HFFc6 (cell line): ENCODE data around the gene IFT122. TPM values are rescaled to one million over a fixed set of nuclear protein-coding genes. Genes with fewer than 3 reads are reported as not detected.

Experiments used
- DNase-seq: peaks from one replicate; pipeline ENCODE4 v3.0.0-alpha.2; 2018
- H3K27ac Mint-ChIP-seq: 2 replicates; pipeline ENCODE4 v1.8.0; 2020; ENCODE audit warnings: mild to moderate bottlenecking, mixed read lengths
- H3K27me3 Mint-ChIP-seq: 2 replicates; pipeline ENCODE4 v1.8.0; 2021; ENCODE audit warnings: mild to moderate bottlenecking, moderate library complexity, mixed read lengths; ENCODE audit not compliant: insufficient read depth
- H3K36me3 Mint-ChIP-seq: 2 replicates; pipeline ENCODE4 v1.8.0; 2021; ENCODE audit warnings: low read depth, mixed read lengths
- H3K4me1 Mint-ChIP-seq: 2 replicates; pipeline ENCODE4 v1.8.0; 2020; ENCODE audit warnings: low read depth, mixed read lengths
- H3K4me3 Mint-ChIP-seq: 2 replicates; pipeline ENCODE4 v1.8.0; 2020; ENCODE audit warnings: mild to moderate bottlenecking, moderate library complexity, mixed read lengths
- H3K9me3 Mint-ChIP-seq: 2 replicates; pipeline ENCODE4 v1.8.0; 2020; ENCODE audit warnings: mild to moderate bottlenecking, mixed read lengths
- total RNA-seq, 6 experiments: library from RNA; stranded (reverse); fragmentation: NEBNext Ultra II Directional; extraction: Animal tissue kit (Norgen Biotek cat#: 25700); gene quantifications; 2 replicates in 1 of 6; 3 replicates in 5 of 6; pipeline ENCODE4 v1.2.3, GENCODE V29; 2021
- TF ChIP-seq, protein P1 (sequence below): fragments of 200-600 bp; sonication (generic); IDR thresholded peaks from 2 replicates; pipeline ENCODE4 v1.5.0; 2021; ENCODE audit warnings: antibody characterized with exemption, mild to moderate bottlenecking

IFT122 gene
- total RNA-seq, 6 experiments from 2014 or later = 12.2 to 18.8 (median 18.2) TPM

DNA sequence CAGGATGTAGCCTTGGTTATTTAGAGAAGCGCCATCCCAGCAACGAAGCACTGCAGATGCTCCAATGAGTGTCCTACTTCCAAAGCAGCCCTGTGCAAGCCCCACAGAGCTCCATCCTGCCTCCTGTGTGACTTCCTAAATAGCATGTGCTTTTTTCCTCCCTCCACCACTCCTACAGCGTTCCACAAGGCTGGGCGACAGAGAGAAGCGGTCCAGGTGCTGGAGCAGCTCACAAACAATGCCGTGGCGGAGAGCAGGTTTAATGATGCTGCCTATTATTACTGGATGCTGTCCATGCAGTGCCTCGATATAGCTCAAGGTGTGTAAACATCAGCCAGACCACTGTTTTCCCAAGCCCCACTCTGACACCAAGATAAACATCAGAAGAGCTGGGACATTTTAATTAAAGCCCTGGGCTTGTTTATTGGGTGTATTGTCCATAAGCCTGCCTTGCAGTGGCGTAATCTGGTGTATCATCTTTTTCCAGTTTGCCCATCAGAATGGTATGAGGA is 66.3 kb downstream of the IFT122 start:
- H3K4me3 Mint-ChIP-seq = no peak overlapping the region
- peaks cover 10% of the 10 kb centered on the region for H3K4me1 Mint-ChIP-seq
- H3K36me3 Mint-ChIP-seq = peaks cover 9% of the 10 kb centered on the region
- H3K9me3 Mint-ChIP-seq = no peaks in the 10 kb centered on the region
- no peak overlapping the region for H3K27ac Mint-ChIP-seq
- TF ChIP-seq, protein P1, sequence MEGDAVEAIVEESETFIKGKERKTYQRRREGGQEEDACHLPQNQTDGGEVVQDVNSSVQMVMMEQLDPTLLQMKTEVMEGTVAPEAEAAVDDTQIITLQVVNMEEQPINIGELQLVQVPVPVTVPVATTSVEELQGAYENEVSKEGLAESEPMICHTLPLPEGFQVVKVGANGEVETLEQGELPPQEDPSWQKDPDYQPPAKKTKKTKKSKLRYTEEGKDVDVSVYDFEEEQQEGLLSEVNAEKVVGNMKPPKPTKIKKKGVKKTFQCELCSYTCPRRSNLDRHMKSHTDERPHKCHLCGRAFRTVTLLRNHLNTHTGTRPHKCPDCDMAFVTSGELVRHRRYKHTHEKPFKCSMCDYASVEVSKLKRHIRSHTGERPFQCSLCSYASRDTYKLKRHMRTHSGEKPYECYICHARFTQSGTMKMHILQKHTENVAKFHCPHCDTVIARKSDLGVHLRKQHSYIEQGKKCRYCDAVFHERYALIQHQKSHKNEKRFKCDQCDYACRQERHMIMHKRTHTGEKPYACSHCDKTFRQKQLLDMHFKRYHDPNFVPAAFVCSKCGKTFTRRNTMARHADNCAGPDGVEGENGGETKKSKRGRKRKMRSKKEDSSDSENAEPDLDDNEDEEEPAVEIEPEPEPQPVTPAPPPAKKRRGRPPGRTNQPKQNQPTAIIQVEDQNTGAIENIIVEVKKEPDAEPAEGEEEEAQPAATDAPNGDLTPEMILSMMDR = no peak
- peaks cover 1% of the 10 kb centered on the region for H3K27me3 Mint-ChIP-seq
- no peak for DNase-seq

DNA sequence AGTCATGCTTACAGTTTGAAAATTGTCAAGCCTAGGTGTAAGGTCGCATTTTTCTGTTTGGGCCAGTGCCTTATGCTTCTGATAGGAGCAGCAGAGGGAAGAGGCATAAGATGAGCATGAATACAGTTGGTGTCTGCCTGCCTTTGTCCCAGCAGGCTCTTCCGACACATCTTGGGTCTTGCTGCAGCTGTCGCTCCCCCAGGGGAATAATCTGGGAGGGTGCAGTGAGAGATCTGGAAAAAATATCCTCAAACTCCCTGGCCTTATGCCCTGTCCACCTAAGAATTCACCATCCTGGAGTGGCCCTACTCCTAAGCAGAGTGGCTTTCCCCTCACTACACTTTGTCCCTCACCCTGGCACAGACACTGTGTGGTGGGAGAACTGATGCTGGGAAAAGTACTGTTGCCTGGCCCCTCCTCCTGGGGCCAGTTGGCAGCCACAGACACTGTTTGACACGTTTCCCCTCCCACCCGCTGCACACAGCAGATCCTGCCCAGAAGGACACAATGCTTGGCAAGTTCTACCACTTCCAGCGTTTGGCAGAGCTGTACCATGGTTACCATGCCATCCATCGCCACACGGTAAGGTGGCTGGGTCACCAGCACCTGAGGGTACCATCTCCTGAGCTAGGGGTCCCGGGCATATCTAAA is 67.3 kb downstream of the IFT122 start:
- Mint-ChIP-seq H3K4me3 (no peak overlapping the region), H3K36me3 (peaks cover 9% of the 10 kb centered on the region), H3K27ac (no peak overlapping the region), H3K4me1 (peaks cover 10% of the 10 kb centered on the region), H3K9me3 (no peaks in the 10 kb centered on the region), H3K27me3 (peaks cover 1% of the 10 kb centered on the region)
- TF ChIP-seq, protein P1 = no peak
- no peak for DNase-seq

DNA sequence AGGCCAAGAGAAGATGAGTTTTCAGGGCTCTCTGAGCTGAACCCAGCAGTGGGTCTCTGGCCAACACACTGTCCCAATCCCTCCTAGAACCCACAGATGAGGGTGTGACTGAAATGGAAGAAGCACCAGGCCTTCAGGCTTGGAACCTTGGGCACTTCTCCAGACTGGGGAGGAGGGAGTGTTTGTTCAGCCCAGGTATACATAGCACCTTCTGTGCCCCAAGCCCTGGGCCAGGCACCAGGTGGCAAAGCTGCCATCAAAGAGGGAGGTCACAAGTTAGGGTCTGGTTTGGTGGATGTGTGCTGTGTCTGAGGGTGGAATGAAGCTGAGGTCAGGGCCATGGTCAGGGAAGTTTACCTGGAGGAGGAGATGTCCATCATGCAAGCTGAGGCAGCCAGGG is 72.6 kb downstream of the IFT122 start:
- H3K9me3 Mint-ChIP-seq = no peaks in the 10 kb centered on the region
- no peak overlapping the region for H3K4me3 Mint-ChIP-seq
- H3K27me3 Mint-ChIP-seq = peaks cover 1% of the 10 kb centered on the region
- no peaks in the 10 kb centered on the region for H3K4me1 Mint-ChIP-seq
- H3K36me3 Mint-ChIP-seq = peaks cover 17% of the 10 kb centered on the region
- no peak overlapping the region for H3K27ac Mint-ChIP-seq
- TF ChIP-seq, protein P1 = no peak
- no peak for DNase-seq

DNA sequence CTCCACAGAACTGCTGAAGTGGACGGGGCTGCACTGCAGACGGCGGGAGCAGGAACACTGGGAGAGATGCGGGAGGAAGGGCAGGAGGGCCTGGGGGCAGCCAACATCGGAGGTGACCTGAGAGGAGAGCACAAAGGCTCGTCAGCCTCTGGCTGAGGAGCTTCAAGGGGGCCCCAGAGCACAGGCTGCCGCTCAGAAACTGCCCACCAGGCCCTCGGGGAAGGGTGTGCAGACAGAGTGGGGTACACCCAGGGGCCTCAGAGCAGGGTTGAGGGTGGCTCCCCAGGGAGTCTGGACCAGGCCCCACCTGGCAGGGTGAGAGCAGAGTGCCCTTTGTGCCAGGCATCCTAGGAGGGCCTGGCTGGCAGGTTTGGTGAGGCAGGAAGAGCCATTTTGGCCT is 73.7 kb downstream of the IFT122 start:
- Mint-ChIP-seq H3K4me1 (no peaks in the 10 kb centered on the region), H3K9me3 (no peaks in the 10 kb centered on the region), H3K4me3 (no peak overlapping the region), H3K36me3 (peaks cover 10% of the 10 kb centered on the region), H3K27ac (no peak overlapping the region), H3K27me3 (peaks cover 1% of the 10 kb centered on the region)
- TF ChIP-seq, protein P1 = no peak
- no peak for DNase-seq

DNA sequence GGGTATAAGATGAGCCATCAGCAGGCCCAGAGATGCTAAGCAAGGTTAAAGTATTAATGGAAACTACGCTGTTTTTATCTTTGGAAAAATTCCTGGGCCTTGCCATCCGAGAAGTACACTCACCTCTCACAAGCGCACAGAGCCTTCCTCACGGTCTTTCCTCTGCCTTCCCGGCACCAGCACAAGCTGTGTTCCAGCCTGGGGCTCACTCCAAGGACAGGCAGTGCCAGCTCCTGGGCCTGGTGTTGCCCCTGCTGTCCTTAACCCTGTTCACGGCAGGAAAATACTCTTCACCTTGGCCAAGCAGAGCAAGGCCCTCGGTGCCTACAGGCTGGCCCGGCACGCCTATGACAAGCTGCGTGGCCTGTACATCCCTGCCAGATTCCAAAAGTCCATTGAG is 74.1 kb downstream of the IFT122 start:
- TF ChIP-seq, protein P1 = no peak
- Mint-ChIP-seq H3K4me3 (no peak overlapping the region), H3K27me3 (peaks cover 1% of the 10 kb centered on the region), H3K9me3 (no peaks in the 10 kb centered on the region), H3K4me1 (no peaks in the 10 kb centered on the region), H3K36me3 (peaks cover 9% of the 10 kb centered on the region; the same call in 1 of the 2 replicates), H3K27ac (no peak overlapping the region)
- DNase-seq = no peak
